Nephron (organoid): ENCODE measurements around the gene YY2.

Source experiments
- H3K27ac Mint-ChIP-seq, 3 experiments: 2 replicates each; pipeline ENCODE4 v1.8.0; 2020; ENCODE audit warnings: mixed read lengths in 3 of 3, mild to moderate bottlenecking in 2 of 3, moderate library complexity in 1 of 3
- H3K27me3 Mint-ChIP-seq: 2 replicates; pipeline ENCODE4 v1.8.0; 2021; ENCODE audit warnings: low read depth, mild to moderate bottlenecking, moderate library complexity, mixed read lengths
- H3K36me3 Mint-ChIP-seq: 2 replicates; pipeline ENCODE4 v1.8.0; 2020; ENCODE audit warnings: low read depth, mixed read lengths
- H3K4me1 Mint-ChIP-seq: 2 replicates; pipeline ENCODE4 v1.8.0; 2020; ENCODE audit warnings: mixed read lengths
- H3K4me3 Mint-ChIP-seq, 3 experiments: 2 replicates each; pipeline ENCODE4 v1.8.0; 2020; ENCODE audit warnings: mild to moderate bottlenecking in 3 of 3, mixed read lengths in 3 of 3, moderate library complexity in 2 of 3
- H3K9me3 Mint-ChIP-seq: 2 replicates; pipeline ENCODE4 v1.8.0; 2020; ENCODE audit warnings: mixed read lengths
- CTCF ChIP-seq, 3 experiments: fragments of 200-600 bp; sonication (generic); IDR thresholded peaks; one replicate each; pipeline ENCODE4 v1.5.0; 2021; ENCODE audit warnings: antibody characterized with exemption in 3 of 3; ENCODE audit not compliant: unreplicated experiment in 3 of 3

The YY2 gene

GRCh38 chrX:21883258-21883657 lies 27.5 kb downstream of the YY2 start:
- TF ChIP-seq CTCF (IDR thresholded peaks at IDR 0.05; ENCODE audit: unreplicated experiment in 3 of 3), result no peak
- Mint-ChIP-seq H3K27me3 (no peaks in the 10 kb centered on the region), H3K9me3 (no peaks in the 10 kb centered on the region), H3K27ac (peak overlapping the region; percentile 14 to 84 (median 70)), H3K4me3 (no peak overlapping the region), H3K36me3 (peaks cover 28% of the 10 kb centered on the region), H3K4me1 (peaks cover 19% of the 10 kb centered on the region)

GRCh38 chrX:21885568-21885967 lies 29.8 kb downstream of the YY2 start:
- H3K27me3 Mint-ChIP-seq, result no peaks in the 10 kb centered on the region
- peaks cover 19% of the 10 kb centered on the region for H3K4me1 Mint-ChIP-seq
- H3K9me3 Mint-ChIP-seq, result no peaks in the 10 kb centered on the region
- no peak for TF ChIP-seq CTCF (IDR thresholded peaks at IDR 0.05; ENCODE audit: unreplicated experiment in 3 of 3)
- peaks cover 13% of the 10 kb centered on the region for H3K36me3 Mint-ChIP-seq
- H3K27ac Mint-ChIP-seq, result peak overlapping the region in 1 of 3 experiments; percentile 77
- no peak overlapping the region for H3K4me3 Mint-ChIP-seq

GRCh38 chrX:21905313-21905712 lies 49.5 kb downstream of the YY2 start:
- Mint-ChIP-seq H3K9me3 (no peaks in the 10 kb centered on the region), H3K27ac (peak overlapping the region; percentile 86 to 96 (median 90)), H3K27me3 (no peaks in the 10 kb centered on the region)

GRCh38 chrX:21905953-21906352 lies 50.2 kb downstream of the YY2 start:
- H3K9me3 Mint-ChIP-seq, result no peaks in the 10 kb centered on the region
- peak overlapping the region; percentile 86 to 96 (median 90) for H3K27ac Mint-ChIP-seq
- TF ChIP-seq CTCF (IDR thresholded peaks at IDR 0.05; ENCODE audit: unreplicated experiment in 3 of 3), result no peak
- no peaks in the 10 kb centered on the region for H3K27me3 Mint-ChIP-seq
- H3K4me1 Mint-ChIP-seq, result peaks cover 36% of the 10 kb centered on the region
- no peaks in the 10 kb centered on the region for H3K36me3 Mint-ChIP-seq
- H3K4me3 Mint-ChIP-seq, result no peak overlapping the region

More at GRCh38 chrX:21905313-21905712, 49.5 kb downstream of the YY2 start:
- Mint-ChIP-seq H3K4me1 (peaks cover 36% of the 10 kb centered on the region), H3K4me3 (no peak overlapping the region), H3K36me3 (no peaks in the 10 kb centered on the region)
- TF ChIP-seq CTCF (IDR thresholded peaks at IDR 0.05; ENCODE audit: unreplicated experiment in 3 of 3), result no peak

GRCh38 chrX:21907260-21907659 lies 51.5 kb downstream of the YY2 start:
- Mint-ChIP-seq H3K27ac (peak overlapping the region; percentile 90 to 97 (median 96)), H3K4me1 (peaks cover 36% of the 10 kb centered on the region), H3K9me3 (no peaks in the 10 kb centered on the region), H3K4me3 (no peak overlapping the region), H3K36me3 (no peaks in the 10 kb centered on the region), H3K27me3 (no peaks in the 10 kb centered on the region)
- TF ChIP-seq CTCF (IDR thresholded peaks at IDR 0.05; ENCODE audit: unreplicated experiment in 3 of 3), result no peak
